Cerebellar cortex (tissue), 1 donor: ENCODE data around the gene GNAT2.

Experiments
- DNase-seq: peaks from one replicate; pipeline ENCODE4 v3.0.0-alpha.2; 2015; ENCODE audit warnings: low spot score

Gene GNAT2

GRCh38 chr1:109610609-109611307 lies 8.7 kb downstream of the GNAT2 start:
- no peak for DNase-seq

- DNase-seq: no peak
Observed at GRCh38 chr1:109609881-109610280, 9.5 kb downstream of the GNAT2 start.

- no peak for DNase-seq
Observed at GRCh38 chr1:109605381-109605780, 14.0 kb downstream of the GNAT2 start.

GRCh38 chr1:109603229-109603628 lies 16.2 kb downstream of the GNAT2 start:
- DNase-seq: no peak

GRCh38 chr1:109598655-109599054 lies 20.8 kb downstream of the GNAT2 start:
- no peak for DNase-seq

GRCh38 chr1:109598156-109598555 lies 21.3 kb downstream of the GNAT2 start:
- no peak for DNase-seq

GRCh38 chr1:109595531-109595930 lies 23.9 kb downstream of the GNAT2 start:
- no peak for DNase-seq

GRCh38 chr1:109592916-109593315 lies 26.5 kb downstream of the GNAT2 start:
- no peak for DNase-seq

- DNase-seq: no peak
Observed at GRCh38 chr1:109589679-109590078, 29.7 kb downstream of the GNAT2 start.

- no peak for DNase-seq
Observed at GRCh38 chr1:109589177-109589576, 30.2 kb downstream of the GNAT2 start.

- no peak for DNase-seq
Observed at GRCh38 chr1:109586055-109586454, 33.4 kb downstream of the GNAT2 start.

GRCh38 chr1:109584766-109585165 lies 34.6 kb downstream of the GNAT2 start:
- no peak for DNase-seq

- DNase-seq: no peak
Observed at GRCh38 chr1:109582021-109582420, 37.4 kb downstream of the GNAT2 start.

- peak; percentile 90 for DNase-seq
Observed at GRCh38 chr1:109579491-109579890, 39.9 kb downstream of the GNAT2 start.

- DNase-seq: peak; percentile 14
Observed at GRCh38 chr1:109578947-109579443, 40.4 kb downstream of the GNAT2 start.

- no peak for DNase-seq
Observed at GRCh38 chr1:109573785-109574184, 45.6 kb downstream of the GNAT2 start.

GRCh38 chr1:109570414-109570813 lies 49.0 kb downstream of the GNAT2 start:
- no peak for DNase-seq

GRCh38 chr1:109569323-109569722 lies 50.1 kb downstream of the GNAT2 start:
- no peak for DNase-seq

- peak; percentile 10 for DNase-seq
Observed at GRCh38 chr1:109567877-109568672, 51.3 kb downstream of the GNAT2 start.

- no peak for DNase-seq
Observed at GRCh38 chr1:109566982-109567381, 52.4 kb downstream of the GNAT2 start.

- DNase-seq: no peak
Observed at GRCh38 chr1:109565241-109565640, 54.2 kb downstream of the GNAT2 start.

- DNase-seq: no peak
Observed at GRCh38 chr1:109564194-109564878, 55.1 kb downstream of the GNAT2 start.

GRCh38 chr1:109559995-109560394 lies 59.4 kb downstream of the GNAT2 start:
- no peak for DNase-seq
